ENCODE results near the gene NDUFS3.

The NDUFS3 gene

DNA sequence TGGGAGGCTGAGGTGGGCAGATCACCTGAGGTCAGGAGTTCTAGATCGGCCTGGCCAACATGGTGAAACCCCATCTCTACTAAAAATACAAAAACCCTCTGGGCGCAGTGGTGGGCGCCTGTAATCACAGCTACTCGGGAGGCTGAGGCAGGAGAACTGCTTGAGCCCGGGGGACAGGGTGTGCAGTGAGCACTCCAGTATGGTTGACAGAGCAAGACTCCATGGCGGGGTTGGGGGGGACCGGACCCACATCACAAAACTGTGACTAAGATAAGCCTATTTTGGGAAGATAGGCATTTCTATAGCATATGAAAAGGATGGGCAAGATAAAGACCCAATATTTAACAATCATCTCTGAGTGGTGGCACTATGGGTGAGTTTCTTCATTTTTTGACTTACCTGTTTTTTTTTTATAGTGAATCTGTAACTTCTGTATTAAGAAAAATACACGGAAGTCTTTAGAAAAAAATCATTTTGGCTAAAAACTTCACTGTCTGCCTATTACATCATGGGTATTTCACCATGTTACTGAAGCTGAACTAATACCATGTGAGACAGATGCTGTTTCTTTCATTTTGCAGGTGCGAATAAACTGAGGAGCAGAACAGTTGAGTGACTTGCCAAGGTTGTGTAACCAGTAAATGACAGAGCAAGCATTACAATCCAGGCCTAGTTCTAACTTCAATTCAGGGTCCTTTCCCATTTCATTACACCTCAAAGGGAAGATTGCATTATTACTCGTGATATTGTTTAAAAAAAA is 28.4 kb upstream of the NDUFS3 start:
- Histone ChIP-seq H4K20me1 (ENCODE audit: insufficient read depth, low read length) (peaks cover 53% of the 10 kb centered on the region), H3K79me2 (ENCODE audit: low read length) (peaks cover 79% of the 10 kb centered on the region), H3K36me3 (replicated peaks; ENCODE audit: low read depth, low read length) (peaks cover 30% of the 10 kb centered on the region), H3K9me3 (ENCODE audit: insufficient read depth, low read length) (no peaks in the 10 kb centered on the region), H3K4me2 (ENCODE audit: low read length) (peak overlapping the region; percentile 95), H3K9ac (ENCODE audit: low read length) (peak overlapping the region; percentile 96; the same call in 1 of the 2 replicates), H3K4me3 (ENCODE audit: low read length) (peak overlapping the region; percentile 90), H3K4me1 (ENCODE audit: low read length) (peaks cover 21% of the 10 kb centered on the region), H3K27ac (ENCODE audit: low read length) (peak overlapping the region; percentile 81), H3K27me3 (ENCODE audit: low read depth, low read length) (no peaks in the 10 kb centered on the region), H2AFZ (ENCODE audit: low read depth, low read length) (no peak overlapping the region)
- no peak for TF ChIP-seq EZH2phosphoT487 (IDR thresholded peaks at IDR 0.05; ENCODE audit: low read depth)
- TF ChIP-seq, protein P1, sequence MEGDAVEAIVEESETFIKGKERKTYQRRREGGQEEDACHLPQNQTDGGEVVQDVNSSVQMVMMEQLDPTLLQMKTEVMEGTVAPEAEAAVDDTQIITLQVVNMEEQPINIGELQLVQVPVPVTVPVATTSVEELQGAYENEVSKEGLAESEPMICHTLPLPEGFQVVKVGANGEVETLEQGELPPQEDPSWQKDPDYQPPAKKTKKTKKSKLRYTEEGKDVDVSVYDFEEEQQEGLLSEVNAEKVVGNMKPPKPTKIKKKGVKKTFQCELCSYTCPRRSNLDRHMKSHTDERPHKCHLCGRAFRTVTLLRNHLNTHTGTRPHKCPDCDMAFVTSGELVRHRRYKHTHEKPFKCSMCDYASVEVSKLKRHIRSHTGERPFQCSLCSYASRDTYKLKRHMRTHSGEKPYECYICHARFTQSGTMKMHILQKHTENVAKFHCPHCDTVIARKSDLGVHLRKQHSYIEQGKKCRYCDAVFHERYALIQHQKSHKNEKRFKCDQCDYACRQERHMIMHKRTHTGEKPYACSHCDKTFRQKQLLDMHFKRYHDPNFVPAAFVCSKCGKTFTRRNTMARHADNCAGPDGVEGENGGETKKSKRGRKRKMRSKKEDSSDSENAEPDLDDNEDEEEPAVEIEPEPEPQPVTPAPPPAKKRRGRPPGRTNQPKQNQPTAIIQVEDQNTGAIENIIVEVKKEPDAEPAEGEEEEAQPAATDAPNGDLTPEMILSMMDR (IDR thresholded peaks at IDR 0.05; ENCODE audit: low read depth, low read length) = no peak

DNA sequence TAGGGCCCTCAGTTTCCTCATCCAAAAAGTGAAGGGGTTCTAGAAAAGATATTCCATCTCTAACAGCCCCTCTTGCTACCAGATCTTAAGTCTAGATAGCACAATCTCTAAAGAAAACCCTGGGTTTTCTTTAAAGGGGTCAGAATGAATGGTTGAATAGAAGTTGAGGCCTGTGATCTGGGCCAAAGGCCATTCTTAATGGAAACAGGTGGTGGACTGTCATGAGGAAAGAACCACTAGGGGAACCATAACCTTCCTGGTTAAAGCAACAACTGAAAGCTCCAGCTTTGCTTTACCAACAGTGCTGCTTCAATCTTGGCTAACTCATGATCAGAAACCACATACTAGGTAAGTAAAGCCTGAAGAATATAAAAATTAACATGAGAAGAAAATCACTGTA is 27.8 kb upstream of the NDUFS3 start:
- no peak overlapping the region for H2AFZ ChIP-seq (ENCODE audit: low read depth, low read length)
- peaks cover 21% of the 10 kb centered on the region for H3K4me1 ChIP-seq (ENCODE audit: low read length)
- H3K27ac ChIP-seq (ENCODE audit: low read length) = peak overlapping the region; percentile 81
- H3K9ac ChIP-seq (ENCODE audit: low read length) = peak overlapping the region; percentile 96
- TF ChIP-seq, protein P1 (IDR thresholded peaks at IDR 0.05; ENCODE audit: low read depth, low read length) = peak; percentile 39
- no peak for TF ChIP-seq EZH2phosphoT487 (IDR thresholded peaks at IDR 0.05; ENCODE audit: low read depth)
- peak overlapping the region; percentile 90 for H3K4me3 ChIP-seq (ENCODE audit: low read length)
- H3K4me2 ChIP-seq (ENCODE audit: low read length) = peak overlapping the region; percentile 95
- no peaks in the 10 kb centered on the region for H3K9me3 ChIP-seq (ENCODE audit: insufficient read depth, low read length)
- no peaks in the 10 kb centered on the region for H3K27me3 ChIP-seq (ENCODE audit: low read depth, low read length)
- H4K20me1 ChIP-seq (ENCODE audit: insufficient read depth, low read length) = peaks cover 51% of the 10 kb centered on the region
- peaks cover 30% of the 10 kb centered on the region for H3K36me3 ChIP-seq (replicated peaks; ENCODE audit: low read depth, low read length)
- peaks cover 73% of the 10 kb centered on the region for H3K79me2 ChIP-seq (ENCODE audit: low read length)

DNA sequence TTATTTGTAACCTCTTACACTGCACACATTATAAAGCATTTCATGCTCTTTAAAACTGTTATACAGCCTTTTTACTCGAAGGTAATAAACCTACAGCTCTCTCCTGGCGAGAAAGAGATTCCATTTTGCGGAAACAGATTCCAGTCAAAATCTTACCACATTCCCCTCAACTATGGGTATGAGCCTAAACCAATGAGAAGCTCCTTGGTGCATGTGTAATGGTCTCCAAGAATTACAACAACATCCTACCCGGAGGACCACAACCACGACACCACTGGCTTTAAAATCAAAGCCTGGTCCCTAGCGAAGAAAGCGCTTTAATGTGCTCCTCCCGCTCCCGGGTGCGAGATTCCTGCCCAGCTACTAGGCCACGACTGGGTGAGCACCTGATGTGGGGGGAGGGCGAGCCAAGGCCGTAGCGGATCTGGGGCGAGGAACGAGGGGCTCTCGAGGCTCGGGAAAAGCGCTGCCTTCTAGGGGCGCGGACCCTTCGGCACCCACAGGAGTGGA is 26.8 kb upstream of the NDUFS3 start:
- peaks cover 21% of the 10 kb centered on the region for H3K4me1 ChIP-seq (ENCODE audit: low read length)
- no peak overlapping the region for H2AFZ ChIP-seq (ENCODE audit: low read depth, low read length)
- H3K9me3 ChIP-seq (ENCODE audit: insufficient read depth, low read length) = no peaks in the 10 kb centered on the region
- H3K27me3 ChIP-seq (ENCODE audit: low read depth, low read length) = no peaks in the 10 kb centered on the region
- peak overlapping the region; percentile 81 for H3K27ac ChIP-seq (ENCODE audit: low read length)
- peaks cover 62% of the 10 kb centered on the region for H3K79me2 ChIP-seq (ENCODE audit: low read length)
- H3K4me3 ChIP-seq (ENCODE audit: low read length) = peak overlapping the region; percentile 90
- peak overlapping the region; percentile 96 for H3K9ac ChIP-seq (ENCODE audit: low read length)
- peak overlapping the region; percentile 95 for H3K4me2 ChIP-seq (ENCODE audit: low read length)
- peaks cover 42% of the 10 kb centered on the region for H4K20me1 ChIP-seq (ENCODE audit: insufficient read depth, low read length)
- peaks cover 23% of the 10 kb centered on the region for H3K36me3 ChIP-seq (replicated peaks; ENCODE audit: low read depth, low read length)
- TF ChIP-seq, protein P1 (IDR thresholded peaks at IDR 0.05; ENCODE audit: low read depth, low read length) = no peak
- TF ChIP-seq EZH2phosphoT487 (IDR thresholded peaks at IDR 0.05; ENCODE audit: low read depth) = no peak

DNA sequence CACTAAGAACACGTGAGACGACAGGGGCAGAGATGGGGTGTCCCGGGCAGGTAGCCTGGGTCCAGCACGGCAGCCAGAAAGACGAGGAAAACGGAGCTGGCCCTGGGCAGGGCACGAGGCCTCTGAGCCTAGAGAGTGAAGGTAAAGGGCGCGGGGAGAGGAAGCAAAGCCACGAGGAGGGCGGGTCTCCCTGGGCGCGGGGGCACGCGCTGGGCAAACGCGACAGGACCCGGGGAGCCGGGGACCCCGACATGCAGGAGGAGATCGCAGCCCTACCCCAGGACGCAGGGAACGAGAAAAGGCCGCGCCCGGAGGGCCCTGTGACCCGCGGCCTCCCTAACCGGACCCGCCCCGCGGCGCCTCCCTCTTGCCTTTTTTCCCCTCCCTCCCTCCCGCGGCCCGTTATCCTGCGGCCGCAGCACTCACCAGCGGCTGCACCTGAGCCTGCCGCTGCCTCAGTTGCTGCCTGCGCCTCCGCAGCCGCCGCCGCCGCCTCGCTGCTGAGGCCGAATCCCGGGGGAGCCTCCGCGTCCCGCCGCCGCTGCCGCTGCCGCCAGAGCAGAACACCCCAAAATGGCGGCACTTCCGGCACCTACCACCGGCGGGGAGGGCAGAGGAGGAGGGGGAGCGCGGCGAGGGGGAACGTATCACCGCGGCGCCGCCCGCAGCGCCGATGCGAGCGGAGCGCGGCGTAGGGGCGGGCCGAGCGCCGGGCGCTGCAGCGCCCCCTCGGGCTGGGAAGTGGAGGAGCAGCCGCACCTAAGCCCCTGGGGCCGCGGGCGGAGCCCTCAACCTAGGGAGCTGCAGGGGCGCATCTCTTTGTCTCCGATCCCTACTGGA is 26.1 kb upstream of the NDUFS3 start, which contains the start of gene CELF1:
Gene CELF1, minus strand, starts transcription at position 567 of the 840 bp plus-strand sequence. CDS start 53,609 bp downstream, outside the sequence.
- H3K9ac ChIP-seq (ENCODE audit: low read length) = peak within 1 kb of the TSS; percentile 96
- no peaks in the 10 kb centered on the region for H3K9me3 ChIP-seq (ENCODE audit: insufficient read depth, low read length)
- H3K79me2 ChIP-seq (ENCODE audit: low read length) = peaks cover 56% of the 10 kb centered on the region
- peaks cover 21% of the 10 kb centered on the region for H3K4me1 ChIP-seq (ENCODE audit: low read length)
- peak within 1 kb of the TSS; percentile 95 for H3K4me2 ChIP-seq (ENCODE audit: low read length)
- peaks cover 23% of the 10 kb centered on the region for H3K36me3 ChIP-seq (replicated peaks; ENCODE audit: low read depth, low read length)
- H4K20me1 ChIP-seq (ENCODE audit: insufficient read depth, low read length) = peaks cover 35% of the 10 kb centered on the region
- H2AFZ ChIP-seq (ENCODE audit: low read depth, low read length) = peak within 1 kb of the TSS; percentile 84; the same call in 1 of the 2 replicates
- H3K27ac ChIP-seq (ENCODE audit: low read length) = peak within 1 kb of the TSS; percentile 81
- H3K27me3 ChIP-seq (ENCODE audit: low read depth, low read length) = no peaks in the 10 kb centered on the region
- peak within 1 kb of the TSS; percentile 90 for H3K4me3 ChIP-seq (ENCODE audit: low read length)
- TF ChIP-seq, protein P1 (IDR thresholded peaks at IDR 0.05; ENCODE audit: low read depth, low read length) = peak; percentile 71
- no peak for TF ChIP-seq EZH2phosphoT487 (IDR thresholded peaks at IDR 0.05; ENCODE audit: low read depth)
